GM18951 (cell line): ENCODE data around the gene NKD2.
"Not testable (repeated sequence)": the region's sequence is repeated elsewhere in the genome, so short reads cannot be mapped to it uniquely, and the experiment has no call there.

Source experiments
- POLR2A ChIP-seq: IDR thresholded peaks from 4 replicates; pipeline ENCODE4 v1.6.1; 2011; ENCODE audit warnings: mild to moderate bottlenecking; ENCODE audit not compliant: insufficient read length, insufficient read depth; ENCODE audit errors: extremely low read depth
- in situ Hi-C: fragments of 300-500 bp; cut with MboI; formaldehyde crosslinking; loops from one replicate; pipeline ENCODE4 v1.12.0; 2022; ENCODE audit warnings: low sequenced_read_pairs, mixed read lengths, inconsistent platforms; ENCODE audit not compliant: unreplicated experiment

The NKD2 gene

GRCh38 chr5:1074816-1075554 lies 66.4 kb downstream of the NKD2 start:
- no peak for TF ChIP-seq POLR2A
- in situ Hi-C loops, result no loop called here

DNA sequence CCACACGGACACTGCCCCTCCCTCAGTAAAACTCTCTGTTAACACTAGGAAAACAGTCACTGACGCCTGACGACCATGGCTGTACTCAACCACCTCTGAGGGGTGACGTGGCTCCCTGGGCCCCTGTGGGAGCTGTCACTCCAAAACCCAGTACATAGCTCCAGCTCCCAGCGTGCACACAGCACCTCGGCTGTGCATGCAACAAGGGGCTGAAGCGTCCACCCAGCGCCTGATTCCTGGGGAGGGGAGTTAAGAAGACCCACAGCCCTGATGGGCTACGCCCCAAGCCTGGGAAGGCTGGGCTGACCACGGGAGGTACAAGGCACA lies 66.9 kb downstream of the NKD2 start:
- TF ChIP-seq POLR2A, result no peak
- in situ Hi-C loops, result no loop called here

- TF ChIP-seq POLR2A, result no peak
- in situ Hi-C loops, result no loop called here
These were observed 67.3 kb downstream of the NKD2 start for GRCh38 chr5:1075931-1076330.

DNA sequence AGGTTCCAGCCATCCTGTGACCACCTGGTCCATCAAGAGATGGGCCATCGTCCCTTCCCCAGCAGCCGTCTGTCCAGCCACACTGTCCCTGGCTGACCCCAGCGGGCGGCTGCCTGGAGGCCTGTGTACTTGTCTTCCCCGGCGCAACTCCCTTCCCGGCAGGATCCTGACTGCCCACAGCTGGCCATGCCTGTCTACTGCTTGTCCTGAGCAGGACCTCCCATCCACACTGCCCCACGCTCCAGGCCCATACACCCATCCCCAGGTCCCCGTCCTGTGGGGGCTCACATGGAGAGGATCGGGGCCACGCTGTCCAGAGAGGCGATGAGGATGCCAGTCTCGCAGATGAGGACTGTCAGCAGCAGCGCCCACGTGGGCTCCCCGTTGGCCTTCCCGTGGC lies 67.8 kb downstream of the NKD2 start:
- no peak for TF ChIP-seq POLR2A

DNA sequence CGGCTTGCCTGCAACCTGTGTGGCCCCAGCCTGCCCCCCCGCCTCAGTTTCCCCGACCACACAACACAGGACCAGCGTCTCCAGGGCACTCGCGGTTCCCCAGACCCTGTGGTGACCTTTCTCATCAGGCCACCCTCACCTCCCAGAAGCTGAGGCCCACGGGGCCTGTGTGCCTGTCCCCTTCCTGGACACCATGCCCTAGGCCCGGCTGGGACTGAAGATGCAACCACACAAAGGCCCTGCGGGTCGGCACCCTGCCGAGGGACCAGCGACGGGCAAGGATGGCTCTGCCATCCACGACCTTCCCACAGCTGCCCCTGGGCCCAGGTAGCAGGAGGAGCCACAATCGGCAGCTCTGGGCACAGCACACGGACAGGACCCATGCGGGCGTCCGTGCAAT lies 68.4 kb downstream of the NKD2 start:
- TF ChIP-seq POLR2A, result no peak
- in situ Hi-C loops, result no loop called here

More for the DNA sequence above, 67.8 kb downstream of the NKD2 start:
- in situ Hi-C loops, result no loop called here

- in situ Hi-C loops, result no loop called here
- no peak for TF ChIP-seq POLR2A
These were observed 69.0 kb downstream of the NKD2 start for GRCh38 chr5:1077491-1078020.

GRCh38 chr5:1078206-1078605 lies 69.6 kb downstream of the NKD2 start:
- TF ChIP-seq POLR2A, result no peak
- in situ Hi-C loops, result no loop called here

DNA sequence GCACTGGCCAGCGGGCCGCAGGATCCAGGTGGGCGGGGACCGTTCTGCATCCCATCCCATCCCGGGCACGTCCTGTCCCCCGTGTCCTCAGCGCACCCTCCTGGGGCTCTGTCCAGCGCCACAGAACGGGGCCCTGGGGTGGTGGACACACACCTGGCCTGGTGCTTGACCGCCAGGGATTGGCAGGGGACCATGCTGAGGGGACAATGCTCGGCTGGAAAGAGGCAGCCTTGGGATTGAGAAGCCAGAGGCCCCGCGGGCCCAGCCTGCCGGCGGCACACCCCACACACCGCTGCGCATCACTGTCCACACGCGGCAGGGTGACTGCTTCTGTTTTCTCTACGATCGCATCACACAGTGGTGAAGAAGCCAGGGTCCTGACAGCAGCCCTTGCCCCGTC lies 70.2 kb downstream of the NKD2 start:
- in situ Hi-C loops, result no loop called here
- no peak for TF ChIP-seq POLR2A

DNA sequence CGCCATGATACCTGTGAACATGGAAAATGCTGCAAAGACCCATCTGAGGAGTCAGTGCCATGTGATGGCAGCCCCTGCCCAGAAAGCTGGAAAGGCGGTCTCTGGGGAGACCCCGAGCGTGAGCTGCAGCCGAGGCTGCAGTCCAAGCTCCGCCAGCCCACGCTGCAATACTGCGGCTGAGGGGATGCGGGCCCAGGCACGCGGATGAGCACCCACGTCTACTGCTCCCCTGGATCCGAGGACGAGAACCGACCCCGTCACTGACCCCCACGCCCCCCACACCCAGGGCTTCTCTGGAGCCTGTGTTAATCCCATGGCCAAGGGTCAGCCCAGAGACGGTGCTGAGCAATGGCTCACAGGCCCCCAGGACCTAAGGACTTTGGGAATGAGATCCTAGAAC lies 70.9 kb downstream of the NKD2 start:
- in situ Hi-C loops, result no loop called here

GRCh38 chr5:1079961-1080360 lies 71.4 kb downstream of the NKD2 start:
- no peak for TF ChIP-seq POLR2A
- in situ Hi-C loops, result no loop called here

More for the DNA sequence above, 70.9 kb downstream of the NKD2 start:
- no peak for TF ChIP-seq POLR2A

GRCh38 chr5:1080432-1080831 lies 71.8 kb downstream of the NKD2 start:
- in situ Hi-C loops, result no loop called here
- no peak for TF ChIP-seq POLR2A

- no peak for TF ChIP-seq POLR2A
- in situ Hi-C loops, result no loop called here
These were observed 72.9 kb downstream of the NKD2 start for GRCh38 chr5:1081519-1081918.

- in situ Hi-C loops, result not testable (repeated sequence)
These were observed 74.4 kb downstream of the NKD2 start for GRCh38 chr5:1083026-1083425.

DNA sequence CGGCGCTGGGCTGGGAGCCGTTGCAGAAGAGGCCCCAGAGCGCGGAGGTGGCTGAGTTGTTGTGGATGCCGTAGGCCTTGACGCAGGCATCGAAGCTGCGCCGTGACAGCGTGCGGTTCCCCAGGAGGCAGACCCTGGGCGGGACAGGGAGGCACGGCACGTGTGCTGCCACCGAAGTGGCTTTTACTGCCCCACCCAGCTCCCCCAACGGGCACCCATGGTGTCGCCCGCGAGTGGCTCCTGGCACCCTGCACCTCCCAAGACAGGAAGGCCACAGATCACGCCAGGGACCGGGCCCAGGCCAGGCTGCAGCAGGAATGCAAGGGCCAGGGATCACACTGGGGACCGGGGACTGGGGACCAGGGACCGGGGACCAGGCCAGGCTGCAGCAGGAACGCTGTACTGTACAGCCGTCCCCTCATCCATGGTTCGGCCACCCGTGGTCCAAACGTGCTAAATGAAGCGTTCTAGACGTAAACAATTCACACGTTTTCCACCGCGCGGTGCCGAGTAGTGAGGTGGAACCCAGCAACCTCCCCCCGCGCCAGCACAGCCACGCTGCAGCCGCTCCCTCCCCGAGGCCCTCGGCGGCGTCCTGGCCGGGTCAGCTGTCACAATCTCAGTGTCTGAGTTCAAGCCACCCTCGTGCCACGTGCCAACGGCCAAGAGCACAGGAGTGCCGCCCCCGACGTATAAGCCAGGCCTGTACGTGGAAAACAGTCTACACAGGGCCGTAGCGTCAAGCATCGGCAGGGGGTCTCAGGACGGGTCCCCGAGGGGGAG lies 75.4 kb downstream of the NKD2 start:
- TF ChIP-seq POLR2A, result no peak
- in situ Hi-C loops, result no loop called here
